Putamen (tissue), 1 donor: ENCODE results near the gene COX8C.
A peak's percentile ranks its signal among the peaks of the same experiment; 100 is the strongest.
"Not testable (repeated sequence)": the region's sequence is repeated elsewhere in the genome, so short reads cannot be mapped to it uniquely, and the experiment has no call there.

ENCODE experiments used
- DNase-seq: peaks from one replicate; pipeline ENCODE4 v3.0.0-alpha.2; 2016; ENCODE audit warnings: low spot score

Gene COX8C

GRCh38 chr14:93322929-93323599 is 23.9 kb upstream of the COX8C start:
- DNase-seq = no peak

DNA sequence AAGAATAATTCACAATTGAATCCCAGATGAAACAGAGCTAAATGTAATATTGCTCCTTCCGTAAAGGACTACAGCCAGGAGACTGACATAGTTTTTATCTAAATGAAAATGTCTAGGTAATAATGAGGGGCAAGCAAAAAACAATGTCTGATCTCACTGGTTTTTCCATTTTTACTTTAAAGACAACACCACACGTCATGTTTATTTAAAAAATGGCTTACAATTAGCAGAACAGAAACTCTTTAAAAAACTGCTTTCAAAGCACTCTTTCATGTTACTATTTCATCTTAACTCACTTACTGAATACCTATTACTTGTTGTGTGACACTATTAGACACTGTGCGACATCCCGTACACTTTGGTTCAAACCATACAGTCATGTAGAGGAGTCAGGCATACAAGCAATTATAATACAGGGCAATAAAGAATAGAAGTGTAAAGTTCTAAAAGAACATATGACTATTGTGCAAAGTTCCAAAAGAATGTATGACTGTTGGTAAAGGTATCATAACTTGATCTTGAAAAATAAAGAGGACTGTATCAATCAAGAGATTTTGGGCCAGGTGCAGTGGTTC is 23.3 kb upstream of the COX8C start:
- no peak for DNase-seq

DNA sequence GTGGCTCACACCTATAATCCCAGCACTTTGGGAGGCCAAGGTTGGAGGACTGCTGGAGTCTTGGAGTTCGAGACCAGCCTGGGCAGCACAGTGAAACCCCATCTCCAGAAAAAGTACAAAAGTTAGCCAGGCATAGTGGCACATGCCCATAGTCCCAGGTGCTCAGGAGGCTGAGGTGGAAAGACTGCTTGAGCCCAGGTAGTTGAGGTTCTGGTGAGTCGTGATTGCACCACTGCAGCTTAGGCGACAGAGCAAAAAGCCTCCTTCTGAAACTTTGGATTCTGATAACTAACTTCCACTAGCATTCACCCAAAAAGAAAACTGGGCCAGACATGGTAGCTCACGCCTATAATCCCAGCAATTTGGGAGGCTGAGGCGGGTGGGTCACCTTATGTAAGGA is 20.8 kb upstream of the COX8C start:
- no peak for DNase-seq

DNA sequence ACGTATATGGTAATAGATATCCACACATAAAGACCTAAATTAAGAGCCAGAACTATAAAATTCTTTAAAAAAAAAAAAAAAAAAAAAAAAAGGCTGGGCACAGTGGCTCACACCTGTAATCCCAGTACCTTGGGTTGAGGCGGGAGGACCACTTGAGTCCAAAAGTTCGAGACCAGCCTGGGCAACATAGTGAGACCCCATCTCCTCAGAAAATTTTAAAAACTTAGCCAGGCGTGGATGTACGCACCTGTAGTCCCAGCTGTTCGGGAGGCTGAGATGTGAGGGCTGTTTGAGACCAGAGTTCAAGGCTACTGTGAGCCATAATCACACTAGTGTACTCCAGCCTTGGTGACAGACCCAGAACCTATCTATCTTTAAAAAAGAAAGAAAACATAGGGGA is 18.4 kb upstream of the COX8C start:
- DNase-seq = no peak

GRCh38 chr14:93329965-93330608 is 16.9 kb upstream of the COX8C start:
- DNase-seq = no peak

- DNase-seq = no peak
Measured at GRCh38 chr14:93330609-93331000, 16.4 kb upstream of the COX8C start.

DNA sequence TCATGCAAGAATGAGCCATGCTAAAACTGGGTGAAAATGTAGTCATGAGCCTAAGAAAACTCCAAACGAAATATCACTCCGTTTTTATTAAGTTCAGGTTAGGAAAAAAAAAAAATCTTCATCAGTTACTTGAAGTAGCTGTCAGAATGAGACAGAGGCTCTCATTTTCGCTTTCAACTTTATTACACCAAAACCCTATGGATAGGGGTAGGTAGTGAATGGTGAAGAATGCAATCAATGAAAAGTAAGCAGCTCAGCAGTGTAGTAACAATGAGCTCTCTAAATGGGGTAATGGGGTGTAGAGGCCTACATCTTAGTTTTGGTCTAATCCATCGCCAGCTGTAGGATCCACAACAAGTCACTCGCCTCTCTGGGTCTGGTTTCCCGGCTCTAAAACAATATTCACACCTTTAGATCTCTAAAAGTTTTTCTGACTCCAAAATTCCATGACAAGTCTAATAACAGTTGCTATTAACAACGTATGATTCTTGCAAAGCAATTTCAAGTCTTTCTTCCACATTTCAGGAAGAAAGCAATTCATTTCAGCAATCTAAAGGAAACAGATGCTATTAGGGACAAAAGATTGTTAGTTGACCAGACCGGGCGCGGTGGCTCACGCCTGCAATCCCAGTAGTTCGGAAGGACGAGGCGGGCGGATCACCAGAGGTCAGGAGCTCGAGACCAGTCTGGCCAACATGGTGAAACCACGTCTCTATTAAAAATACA is 15.8 kb upstream of the COX8C start:
- DNase-seq = no peak

GRCh38 chr14:93331728-93332396 is 15.1 kb upstream of the COX8C start:
- DNase-seq = no peak

GRCh38 chr14:93332397-93332852 is 14.6 kb upstream of the COX8C start:
- peak; percentile 41 for DNase-seq

DNA sequence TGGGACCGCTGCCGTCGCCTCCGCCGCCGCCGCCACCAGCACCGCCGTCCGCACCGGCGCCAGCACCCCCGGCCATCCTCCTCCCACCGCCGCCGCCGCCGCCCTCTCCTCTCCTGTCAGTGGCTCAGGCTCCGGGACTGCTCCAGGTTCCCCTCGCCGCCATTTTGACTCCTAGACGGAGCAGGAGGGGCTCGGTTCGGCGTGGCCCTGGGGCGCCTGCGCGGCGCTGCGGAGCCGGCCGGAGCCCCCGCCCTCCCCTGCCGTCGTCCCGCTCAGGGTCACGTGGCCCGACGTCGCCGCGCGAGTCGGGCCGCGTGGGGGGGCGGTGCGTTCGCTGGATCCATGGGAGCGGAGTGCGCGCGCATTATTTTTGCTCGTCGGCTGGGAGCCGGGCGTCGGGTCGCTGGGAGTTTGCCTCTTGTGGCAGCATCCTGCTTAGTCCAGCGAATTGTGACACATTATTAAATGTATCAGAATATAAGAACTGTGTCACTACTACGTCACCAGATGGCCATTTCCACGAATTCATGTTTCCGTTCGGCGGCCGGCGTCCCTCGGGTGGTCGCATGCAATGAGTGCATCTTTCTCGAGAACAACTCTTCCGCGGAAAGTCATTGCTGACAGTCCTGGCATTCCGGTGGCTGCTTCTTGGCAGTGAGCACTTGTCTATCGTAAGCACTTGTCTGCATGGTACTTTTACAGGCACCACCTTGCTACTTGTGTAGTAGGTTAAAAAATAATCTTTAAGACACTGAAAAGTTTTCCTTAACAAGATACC is 13.9 kb upstream of the COX8C start, which contains the start of gene BTBD7:
BTBD7 (minus strand) TSS at position 184 of the 778 bp plus-strand sequence. CDS start 36,985 bp downstream, outside the sequence.
- DNase-seq = peak; percentile 95

DNA sequence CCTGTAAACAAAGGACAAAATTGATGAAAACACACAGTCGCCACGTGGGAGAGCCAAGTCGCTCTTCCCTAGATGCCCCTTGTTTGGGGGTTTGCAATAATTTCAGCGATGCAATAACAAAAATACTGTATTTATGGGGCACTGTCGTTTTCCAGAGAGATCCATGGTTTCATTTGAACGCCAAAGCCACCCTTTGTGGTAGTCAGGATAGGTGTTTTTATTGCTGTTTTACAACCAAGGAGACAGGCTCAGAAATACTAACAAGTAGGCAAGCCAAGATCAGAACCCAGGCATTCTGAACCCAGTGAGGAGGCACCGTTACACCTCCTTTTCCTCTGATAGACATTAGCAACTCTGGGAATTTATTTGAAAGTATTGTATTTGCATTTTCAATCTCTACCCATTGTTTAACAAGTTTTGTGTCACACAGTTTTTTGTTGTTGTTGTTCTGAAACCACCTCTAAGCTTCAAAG is 13.3 kb upstream of the COX8C start:
- peak; percentile 16 for DNase-seq

GRCh38 chr14:93337143-93337753 is 9.7 kb upstream of the COX8C start:
- no peak for DNase-seq

DNA sequence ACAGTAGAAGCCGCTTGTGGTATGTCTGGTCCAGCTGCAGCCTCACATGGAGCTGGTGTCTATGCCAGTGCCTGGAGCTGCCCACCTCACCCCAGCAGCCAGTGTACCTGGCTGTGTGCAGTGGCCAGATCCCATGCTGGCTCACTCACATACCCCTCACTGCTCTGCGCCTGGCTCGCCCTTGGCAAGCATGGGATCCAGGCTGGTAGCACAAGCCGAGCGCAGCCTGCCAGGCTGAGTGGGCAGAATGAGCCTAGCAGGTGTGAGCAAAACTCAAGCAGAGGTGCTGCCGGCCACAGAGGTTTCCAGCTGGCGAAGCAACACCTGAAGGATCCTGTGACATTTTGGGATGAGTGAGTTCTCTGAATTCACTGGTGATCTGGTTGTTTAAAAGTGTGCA is 9.1 kb upstream of the COX8C start:
- DNase-seq = no peak

GRCh38 chr14:93343266-93343665 is 3.7 kb upstream of the COX8C start:
- DNase-seq = no peak

GRCh38 chr14:93343797-93344196 is 3.2 kb upstream of the COX8C start:
- no peak for DNase-seq

DNA sequence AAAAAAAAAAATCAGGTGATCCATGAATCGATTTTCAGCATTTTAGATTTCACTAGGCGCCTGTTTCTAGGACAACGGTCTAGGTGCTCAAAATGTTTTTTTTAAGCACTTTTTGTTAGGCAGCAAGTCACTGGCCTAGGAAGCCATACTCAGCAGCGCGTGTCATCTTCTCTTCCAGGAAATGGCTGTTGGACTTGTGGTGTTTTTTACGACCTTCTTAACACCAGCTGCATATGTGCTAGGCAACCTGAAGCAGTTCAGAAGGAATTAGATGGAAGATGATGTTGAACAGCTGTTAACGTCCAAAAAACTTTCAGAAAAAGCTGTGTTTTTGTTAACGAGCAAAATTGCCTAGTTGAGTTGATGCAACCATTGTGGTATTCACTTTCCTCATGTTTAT is 868 bp downstream of the COX8C start:
- DNase-seq = no peak

DNA sequence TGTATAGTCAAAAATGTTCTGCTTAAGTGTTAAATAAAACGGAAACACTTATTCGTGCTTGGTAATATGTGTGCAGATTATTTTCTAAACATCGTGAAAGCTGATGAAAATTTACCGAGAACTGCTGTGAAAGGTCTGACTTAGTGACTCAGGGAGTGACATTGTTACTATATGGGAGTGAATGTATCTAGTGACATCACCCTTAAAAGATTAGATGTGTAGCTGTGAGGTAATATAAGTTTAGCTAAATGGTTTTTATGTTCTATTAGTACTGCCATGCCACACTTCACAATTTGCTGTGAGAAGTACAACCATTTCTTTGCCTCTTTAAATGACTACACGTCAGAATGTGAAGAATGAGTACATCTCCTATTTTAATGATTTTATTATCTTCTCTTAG is 1.3 kb downstream of the COX8C start:
- no peak for DNase-seq

- not testable (repeated sequence) for DNase-seq
Measured at GRCh38 chr14:93354873-93355272, 7.9 kb downstream of the COX8C start.

GRCh38 chr14:93368996-93369712 is 22.2 kb downstream of the COX8C start:
- no peak for DNase-seq

DNA sequence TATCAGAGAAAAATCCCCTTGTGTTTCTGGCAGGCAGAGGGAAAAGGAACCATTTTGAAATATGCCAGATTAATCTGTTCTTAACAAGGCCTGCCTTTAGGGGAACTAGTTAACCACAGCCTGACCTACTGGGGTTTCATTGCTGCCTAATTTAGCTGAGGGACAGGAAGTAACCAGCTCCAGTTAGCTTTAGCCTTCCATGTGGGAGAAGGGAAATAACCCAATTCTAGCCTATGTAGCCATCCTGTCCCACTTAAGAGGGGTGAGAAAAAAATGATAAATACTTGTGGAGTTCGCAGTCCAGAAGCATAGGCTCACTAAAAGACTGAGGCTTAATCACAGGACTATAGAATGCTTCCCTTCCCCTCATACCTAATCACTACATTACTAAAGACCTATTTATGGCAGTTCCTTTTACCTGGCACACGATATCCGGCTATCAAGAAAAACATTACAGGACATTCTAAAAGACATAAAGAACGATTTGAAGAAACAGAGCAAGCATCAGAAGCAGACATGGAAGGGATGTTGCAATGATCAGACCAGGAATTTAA is 22.8 kb downstream of the COX8C start:
- no peak for DNase-seq
